H9 (cell line): ENCODE data around the gene SLC12A8. TPM values are rescaled to one million over a fixed set of nuclear protein-coding genes. Genes with fewer than 3 reads are reported as not detected.

Experiments
- DNase-seq: peaks from one replicate; pipeline ENCODE4 v3.0.0-alpha.2; 2017
- H2AFZ ChIP-seq: one replicate; pipeline ENCODE4 v1.6.1; 2013; ENCODE audit warnings: mild to moderate bottlenecking, low read length, control low read depth, moderate library complexity
- H2AK5ac ChIP-seq: 2 replicates; pipeline ENCODE4 v1.6.1; 2013; ENCODE audit warnings: low read length, control low read depth, mixed read lengths; ENCODE audit not compliant: insufficient read length
- H2BK120ac ChIP-seq: one replicate; pipeline ENCODE4 v1.6.1; 2013; ENCODE audit warnings: low read depth, mild to moderate bottlenecking, low read length, control low read depth, inconsistent platforms; ENCODE audit not compliant: poor library complexity, severe bottlenecking
- H2BK12ac ChIP-seq: 2 replicates; pipeline ENCODE4 v1.6.1; 2013; ENCODE audit warnings: low read length, control low read depth, mixed read lengths, low read depth; ENCODE audit not compliant: insufficient read length
- H2BK15ac ChIP-seq: 2 replicates; pipeline ENCODE4 v1.6.1; 2013; ENCODE audit warnings: low read depth, low read length, control low read depth
- H2BK20ac ChIP-seq: one replicate; pipeline ENCODE4 v1.6.1; 2013; ENCODE audit warnings: low read depth, mild to moderate bottlenecking, low read length, control low read depth, inconsistent platforms; ENCODE audit not compliant: poor library complexity, severe bottlenecking
- H2BK5ac ChIP-seq: 2 replicates; pipeline ENCODE4 v1.6.1; 2013; ENCODE audit warnings: low read length, control low read depth, mixed read lengths; ENCODE audit not compliant: insufficient read length
- H3K14ac ChIP-seq: 2 replicates; pipeline ENCODE4 v1.6.1; 2013; ENCODE audit warnings: low read length, control low read depth; ENCODE audit not compliant: insufficient read depth
- H3K18ac ChIP-seq: 2 replicates; pipeline ENCODE4 v1.6.1; 2013; ENCODE audit warnings: low read depth, mild to moderate bottlenecking, mixed read lengths, low read length, control low read depth; ENCODE audit not compliant: insufficient read length
- H3K23ac ChIP-seq: 2 replicates; pipeline ENCODE4 v1.6.1; 2013; ENCODE audit warnings: low read length, control low read depth, mixed read lengths, low read depth; ENCODE audit not compliant: insufficient read length
- H3K23me2 ChIP-seq: 2 replicates; pipeline ENCODE4 v1.6.1; 2013; ENCODE audit warnings: low read depth, mild to moderate bottlenecking, mixed read lengths, low read length, control low read depth; ENCODE audit not compliant: insufficient read length, poor library complexity, severe bottlenecking
- H3K27ac ChIP-seq: 2 replicates; pipeline ENCODE4 v1.5.1; 2013; ENCODE audit warnings: low read length, control low read depth, mixed read lengths, low read depth; ENCODE audit not compliant: insufficient read length
- H3K27me3 ChIP-seq: 2 replicates; pipeline ENCODE4 v1.6.1; 2013; ENCODE audit warnings: low read length, control low read depth, inconsistent platforms; ENCODE audit not compliant: insufficient read depth
- H3K4ac ChIP-seq: 2 replicates; pipeline ENCODE4 v1.6.1; 2013; ENCODE audit warnings: low read depth, mild to moderate bottlenecking, control low read depth, inconsistent platforms, low read length, moderate library complexity
- H3K4me1 ChIP-seq: 2 replicates; pipeline ENCODE4 v1.6.1; 2013; ENCODE audit warnings: low read length, control low read depth, inconsistent platforms; ENCODE audit not compliant: insufficient read depth
- H3K4me2 ChIP-seq: 2 replicates; pipeline ENCODE4 v1.6.1; 2013; ENCODE audit warnings: low read length, control low read depth, mixed read lengths; ENCODE audit not compliant: insufficient read length, insufficient read depth
- H3K56ac ChIP-seq: 2 replicates; pipeline ENCODE4 v1.6.1; 2013; ENCODE audit warnings: low read depth, mild to moderate bottlenecking, mixed read lengths, low read length, control low read depth; ENCODE audit not compliant: insufficient read length
- H3K79me1 ChIP-seq: 2 replicates; pipeline ENCODE4 v1.6.1; 2013; ENCODE audit warnings: low read depth, mild to moderate bottlenecking, moderate library complexity, low read length, control low read depth, inconsistent platforms; ENCODE audit not compliant: insufficient read depth, poor library complexity, severe bottlenecking
- H3K79me2 ChIP-seq: 2 replicates; pipeline ENCODE4 v1.6.1; 2013; ENCODE audit warnings: low read length, control low read depth, inconsistent platforms; ENCODE audit not compliant: insufficient read depth
- H3K9ac ChIP-seq: 2 replicates; pipeline ENCODE4 v1.6.1; 2013; ENCODE audit warnings: low read length, control low read depth, mixed read lengths; ENCODE audit not compliant: insufficient read length; ENCODE audit errors: extremely low read depth
- H3K9me3 ChIP-seq: one replicate; pipeline ENCODE4 v1.6.1; 2013; ENCODE audit warnings: low read depth, low read length, inconsistent platforms; ENCODE audit not compliant: control insufficient read depth
- H3T11ph ChIP-seq: one replicate; pipeline ENCODE4 v1.6.1; 2013; ENCODE audit warnings: mild to moderate bottlenecking, low read length, control low read depth, inconsistent platforms
- H4K20me1 ChIP-seq: one replicate; pipeline ENCODE4 v1.6.1; 2013; ENCODE audit not compliant: control insufficient read depth, insufficient read length, insufficient read depth
- H4K5ac ChIP-seq: 2 replicates; pipeline ENCODE4 v1.6.1; 2013; ENCODE audit warnings: low read depth, mild to moderate bottlenecking, mixed read lengths, low read length, control low read depth; ENCODE audit not compliant: insufficient read length
- H4K8ac ChIP-seq: replicated peaks from 2 replicates; pipeline ENCODE4 v1.6.1; 2013; ENCODE audit warnings: low read length, control low read depth, mixed read lengths, low read depth; ENCODE audit not compliant: insufficient read length
- H4K91ac ChIP-seq: 2 replicates; pipeline ENCODE4 v1.6.1; 2013; ENCODE audit warnings: low read depth, mild to moderate bottlenecking, moderate library complexity, mixed read lengths, low read length, control low read depth; ENCODE audit not compliant: insufficient read length
- H3K27ac Mint-ChIP-seq, 3 experiments: 2 replicates in 2 of 3; 3 replicates in 1 of 3; pipeline ENCODE4 v1.8.0; 2020 to 2021; ENCODE audit warnings: mixed read lengths in 3 of 3, mild to moderate bottlenecking in 1 of 3, moderate library complexity in 1 of 3
- H3K27me3 Mint-ChIP-seq: 2 replicates; pipeline ENCODE4 v1.8.0; 2021; ENCODE audit warnings: low read depth, mild to moderate bottlenecking, moderate library complexity, mixed read lengths
- H3K36me3 Mint-ChIP-seq, 3 experiments: 2 replicates in 2 of 3; 3 replicates in 1 of 3; pipeline ENCODE4 v1.8.0; 2020 to 2021; ENCODE audit warnings: low read depth in 3 of 3, mixed read lengths in 3 of 3; ENCODE audit not compliant: insufficient read depth in 1 of 3
- H3K4me1 Mint-ChIP-seq, 2 experiments: 2 replicates each; pipeline ENCODE4 v1.8.0; 2020; ENCODE audit warnings: mixed read lengths in 2 of 2
- H3K4me3 Mint-ChIP-seq, 2 experiments: 2 replicates in 1 of 2; 3 replicates in 1 of 2; pipeline ENCODE4 v1.8.0; 2020 to 2021; ENCODE audit warnings: mild to moderate bottlenecking in 2 of 2, mixed read lengths in 2 of 2, moderate library complexity in 1 of 2
- H3K9me3 Mint-ChIP-seq, 2 experiments: 2 replicates in 1 of 2; 3 replicates in 1 of 2; pipeline ENCODE4 v1.8.0; 2020; ENCODE audit warnings: mild to moderate bottlenecking in 2 of 2, mixed read lengths in 2 of 2, moderate library complexity in 1 of 2
- WGBS: extraction: QIAGEN DNeasy Blood & Tissue Kit; methylation state at CpG from one replicate; pipeline ENCODE4 v1.1.7; 2013; ENCODE audit warnings: missing lambda C conversion rate, low lambda C conversion rate, mixed read lengths; ENCODE audit not compliant: insufficient read length; ENCODE audit errors: extremely low coverage; 5-methylcytosine and 5-hydroxymethylcytosine counted together
- total RNA-seq: library from RNA; stranded (reverse); gene quantifications from 2 replicates; pipeline ENCODE4 v1.2.1, GENCODE V29; 2021
- TF ChIP-seq, protein P1 (sequence below): fragments of 200-600 bp; sonication (generic); conservative IDR thresholded peaks from 3 replicates; pipeline ENCODE4 v1.8.0; 2021; ENCODE audit warnings: antibody characterized with exemption, mild to moderate bottlenecking

SLC12A8 gene
- total RNA-seq, 1 experiment from 2014 or later = 8.2 TPM

DNA sequence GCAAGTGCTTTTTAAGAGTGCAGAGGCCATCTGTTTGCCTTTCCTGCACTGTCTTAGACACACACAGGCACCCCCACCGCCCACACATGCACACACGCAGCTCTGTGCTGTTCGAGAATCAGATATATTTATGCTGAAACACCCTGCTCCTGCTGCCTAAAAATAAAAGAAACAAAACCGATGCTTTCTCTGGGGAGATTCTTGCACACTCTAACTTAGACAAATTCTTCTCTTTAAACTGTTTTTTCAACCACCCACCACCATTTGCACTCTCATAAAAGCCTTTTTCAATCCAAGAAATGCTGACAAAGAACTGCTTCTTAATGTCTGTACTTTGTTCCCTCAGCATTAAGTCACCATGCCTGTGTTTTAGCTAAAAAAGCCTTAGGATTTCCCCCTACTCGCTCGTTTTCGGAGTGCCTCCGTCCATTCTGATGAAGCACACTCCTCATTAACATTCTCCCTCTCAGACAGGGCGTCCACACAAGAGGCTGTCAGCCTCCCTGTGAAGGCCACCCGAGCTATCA lies 26.2 kb downstream of the SLC12A8 start:
- H3K4me2 ChIP-seq = no peak overlapping the region
- Mint-ChIP-seq H3K9me3 (peaks cover 0 to 3% of the 10 kb centered on the region in 2 experiments; a peak in 1 of 5 replicates), H3K27ac (peak overlapping the region in 2 of 3 experiments; percentile 13 to 87; a peak in 3 of 7 replicates), H3K36me3 (peaks cover 17 to 21% (median 19%) of the 10 kb centered on the region in 3 experiments), H3K4me3 (no peak overlapping the region), H3K4me1 (peaks cover 47 to 48% of the 10 kb centered on the region in 2 experiments), H3K27me3 (no peaks in the 10 kb centered on the region)
- no peak overlapping the region for H4K91ac ChIP-seq
- H3K14ac ChIP-seq = no peak overlapping the region
- H2BK20ac ChIP-seq = no peak overlapping the region
- no peak overlapping the region for H3K4ac ChIP-seq
- no peak overlapping the region for H3K23ac ChIP-seq
- H4K5ac ChIP-seq = no peak overlapping the region
- no peak overlapping the region for H2BK120ac ChIP-seq
- H2AK5ac ChIP-seq = no peak overlapping the region
- no peak overlapping the region for H2BK15ac ChIP-seq
- H3K18ac ChIP-seq = no peak overlapping the region
- no peak overlapping the region for H2BK12ac ChIP-seq
- H3K27ac ChIP-seq = no peak overlapping the region
- H2BK5ac ChIP-seq = no peak overlapping the region
- no peaks in the 10 kb centered on the region for H3K27me3 ChIP-seq
- TF ChIP-seq, protein P1, sequence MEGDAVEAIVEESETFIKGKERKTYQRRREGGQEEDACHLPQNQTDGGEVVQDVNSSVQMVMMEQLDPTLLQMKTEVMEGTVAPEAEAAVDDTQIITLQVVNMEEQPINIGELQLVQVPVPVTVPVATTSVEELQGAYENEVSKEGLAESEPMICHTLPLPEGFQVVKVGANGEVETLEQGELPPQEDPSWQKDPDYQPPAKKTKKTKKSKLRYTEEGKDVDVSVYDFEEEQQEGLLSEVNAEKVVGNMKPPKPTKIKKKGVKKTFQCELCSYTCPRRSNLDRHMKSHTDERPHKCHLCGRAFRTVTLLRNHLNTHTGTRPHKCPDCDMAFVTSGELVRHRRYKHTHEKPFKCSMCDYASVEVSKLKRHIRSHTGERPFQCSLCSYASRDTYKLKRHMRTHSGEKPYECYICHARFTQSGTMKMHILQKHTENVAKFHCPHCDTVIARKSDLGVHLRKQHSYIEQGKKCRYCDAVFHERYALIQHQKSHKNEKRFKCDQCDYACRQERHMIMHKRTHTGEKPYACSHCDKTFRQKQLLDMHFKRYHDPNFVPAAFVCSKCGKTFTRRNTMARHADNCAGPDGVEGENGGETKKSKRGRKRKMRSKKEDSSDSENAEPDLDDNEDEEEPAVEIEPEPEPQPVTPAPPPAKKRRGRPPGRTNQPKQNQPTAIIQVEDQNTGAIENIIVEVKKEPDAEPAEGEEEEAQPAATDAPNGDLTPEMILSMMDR = no peak
- DNase-seq = no peak
- no peak overlapping the region for H4K8ac ChIP-seq
- H2AFZ ChIP-seq = no peak overlapping the region
- H3T11ph ChIP-seq = no peak overlapping the region
- no peaks in the 10 kb centered on the region for H3K9me3 ChIP-seq
- no peaks in the 10 kb centered on the region for H3K79me1 ChIP-seq
- H3K56ac ChIP-seq = no peak overlapping the region
- H3K4me1 ChIP-seq = peaks cover 4% of the 10 kb centered on the region; the same call in 1 of the 2 replicates
- no peaks in the 10 kb centered on the region for H3K23me2 ChIP-seq
- WGBS = no CpG with 5 or more reads among the region's 10 CpGs
- H3K79me2 ChIP-seq = no peaks in the 10 kb centered on the region
- no peak overlapping the region for H3K9ac ChIP-seq
- H4K20me1 ChIP-seq = no peaks in the 10 kb centered on the region
